Activated CD8-positive, alpha-beta T cell treated with anti-CD3 and anti-CD28 coated beads for 36 hours (primary cell): ENCODE measurements around the gene RND3. TPM values are rescaled to one million over a fixed set of nuclear protein-coding genes. Genes with fewer than 3 reads are reported as not detected.

Experiments
- ATAC-seq: fragments of 200-7000 bp; cut with Tn5 transposase; one replicate; pipeline ENCODE4 v1.10.0; 2021; ENCODE audit warnings: mild to moderate bottlenecking, moderate library complexity
- CTCF ChIA-PET: fragments of 350-600 bp; sonication (Branson Sonifier 250); formaldehyde crosslinking; loops from one replicate; lab custom pipeline; 2021; ENCODE audit warnings: antibody characterized with exemption; lab: Charles Lee
- POLR2A ChIA-PET: fragments of 350-600 bp; sonication (Branson Sonifier 250); formaldehyde crosslinking; loops from one replicate; lab custom pipeline; 2021; ENCODE audit warnings: antibody characterized with exemption; lab: Charles Lee
- DNase-seq: peaks from one replicate; pipeline ENCODE4 v3.0.0-alpha.2; 2020
- H3K27ac Mint-ChIP-seq: one replicate; pipeline ENCODE4 v1.8.0; 2021; ENCODE audit warnings: mild to moderate bottlenecking, mixed read lengths
- H3K27me3 Mint-ChIP-seq: one replicate; pipeline ENCODE4 v1.8.0; 2021; ENCODE audit warnings: mixed read lengths
- H3K36me3 Mint-ChIP-seq: one replicate; pipeline ENCODE4 v1.8.0; 2021; ENCODE audit warnings: low read depth, mixed read lengths
- H3K4me1 Mint-ChIP-seq: one replicate; pipeline ENCODE4 v1.8.0; 2021; ENCODE audit warnings: low read depth, mixed read lengths
- H3K4me3 Mint-ChIP-seq: one replicate; pipeline ENCODE4 v1.8.0; 2021; ENCODE audit warnings: mild to moderate bottlenecking, moderate library complexity, mixed read lengths
- H3K9me3 Mint-ChIP-seq: one replicate; pipeline ENCODE4 v1.8.0; 2021; ENCODE audit warnings: mixed read lengths
- intact Hi-C: fragments of 100-400 bp; cut with micrococcal nuclease; formaldehyde crosslinking; loops from one replicate; pipeline ENCODE4 v1.10.0; 2022
- total RNA-seq, 2 experiments: library from RNA; stranded (reverse); gene quantifications; one replicate each; pipeline ENCODE4 v1.2.3, GENCODE V29; 2021
- TF ChIP-seq, protein P1 (sequence below): fragments of 200-600 bp; IDR thresholded peaks from one replicate; pipeline ENCODE4 v1.8.0; 2022; ENCODE audit warnings: antibody characterized with exemption, mild to moderate bottlenecking

RND3 gene
- total RNA-seq, 2 experiments from 2014 or later = not detected

DNA sequence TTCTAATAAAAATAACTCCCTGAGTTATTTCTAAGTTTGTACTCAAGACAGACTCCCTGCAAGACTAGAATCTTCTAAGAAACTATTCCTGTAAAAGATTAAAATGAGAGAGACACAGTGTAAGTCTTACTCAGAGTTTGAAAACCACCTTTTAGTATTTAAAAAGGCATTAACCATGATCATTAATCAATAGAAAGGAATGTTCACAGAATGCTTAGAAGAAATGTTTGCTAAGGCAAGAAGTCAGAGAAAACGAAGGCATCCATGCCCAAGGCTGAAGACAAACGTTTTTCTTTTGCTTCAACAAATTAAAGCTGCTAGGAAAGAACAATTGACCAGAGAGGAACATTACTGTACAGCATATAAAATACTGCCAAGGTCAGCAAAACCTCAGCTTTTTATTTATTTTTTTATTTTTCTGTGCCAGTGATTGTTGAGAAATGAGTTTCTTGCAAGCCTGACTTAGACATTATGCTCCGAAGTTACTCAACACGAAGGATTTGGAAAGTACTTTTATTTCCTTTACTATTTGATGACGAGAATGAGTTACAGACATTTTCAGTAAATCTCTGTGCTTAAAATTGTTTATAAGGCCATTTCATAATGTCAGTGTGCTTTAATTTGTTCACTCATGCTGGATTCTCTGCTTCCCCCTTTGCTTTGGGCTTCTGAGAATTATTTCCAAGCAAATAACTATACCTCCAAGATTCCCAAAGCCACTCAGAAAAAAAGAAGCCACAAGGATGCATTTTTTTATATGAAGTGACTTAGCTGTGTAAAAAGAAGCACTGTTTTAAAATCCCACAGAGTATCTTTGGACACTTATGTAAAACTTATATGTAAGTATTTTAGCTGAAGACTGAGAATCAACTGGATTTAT is 20.5 kb downstream of the RND3 start:
- ATAC-seq (no peak), DNase-seq (no peak)
- POLR2A ChIA-PET = no interaction called here
- TF ChIP-seq, protein P1, sequence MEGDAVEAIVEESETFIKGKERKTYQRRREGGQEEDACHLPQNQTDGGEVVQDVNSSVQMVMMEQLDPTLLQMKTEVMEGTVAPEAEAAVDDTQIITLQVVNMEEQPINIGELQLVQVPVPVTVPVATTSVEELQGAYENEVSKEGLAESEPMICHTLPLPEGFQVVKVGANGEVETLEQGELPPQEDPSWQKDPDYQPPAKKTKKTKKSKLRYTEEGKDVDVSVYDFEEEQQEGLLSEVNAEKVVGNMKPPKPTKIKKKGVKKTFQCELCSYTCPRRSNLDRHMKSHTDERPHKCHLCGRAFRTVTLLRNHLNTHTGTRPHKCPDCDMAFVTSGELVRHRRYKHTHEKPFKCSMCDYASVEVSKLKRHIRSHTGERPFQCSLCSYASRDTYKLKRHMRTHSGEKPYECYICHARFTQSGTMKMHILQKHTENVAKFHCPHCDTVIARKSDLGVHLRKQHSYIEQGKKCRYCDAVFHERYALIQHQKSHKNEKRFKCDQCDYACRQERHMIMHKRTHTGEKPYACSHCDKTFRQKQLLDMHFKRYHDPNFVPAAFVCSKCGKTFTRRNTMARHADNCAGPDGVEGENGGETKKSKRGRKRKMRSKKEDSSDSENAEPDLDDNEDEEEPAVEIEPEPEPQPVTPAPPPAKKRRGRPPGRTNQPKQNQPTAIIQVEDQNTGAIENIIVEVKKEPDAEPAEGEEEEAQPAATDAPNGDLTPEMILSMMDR = no peak
- Mint-ChIP-seq H3K36me3 (no peaks in the 10 kb centered on the region), H3K4me3 (no peak overlapping the region), H3K9me3 (no peaks in the 10 kb centered on the region), H3K4me1 (no peaks in the 10 kb centered on the region), H3K27me3 (peaks cover 1% of the 10 kb centered on the region), H3K27ac (no peak overlapping the region)
- intact Hi-C loops = no loop called here
- CTCF ChIA-PET = interaction anchor here (0.6 kb wide), 1 partner anchor 51 kb away, joined by 3 read pairs; no protein-coding TSS in a partner anchor

DNA sequence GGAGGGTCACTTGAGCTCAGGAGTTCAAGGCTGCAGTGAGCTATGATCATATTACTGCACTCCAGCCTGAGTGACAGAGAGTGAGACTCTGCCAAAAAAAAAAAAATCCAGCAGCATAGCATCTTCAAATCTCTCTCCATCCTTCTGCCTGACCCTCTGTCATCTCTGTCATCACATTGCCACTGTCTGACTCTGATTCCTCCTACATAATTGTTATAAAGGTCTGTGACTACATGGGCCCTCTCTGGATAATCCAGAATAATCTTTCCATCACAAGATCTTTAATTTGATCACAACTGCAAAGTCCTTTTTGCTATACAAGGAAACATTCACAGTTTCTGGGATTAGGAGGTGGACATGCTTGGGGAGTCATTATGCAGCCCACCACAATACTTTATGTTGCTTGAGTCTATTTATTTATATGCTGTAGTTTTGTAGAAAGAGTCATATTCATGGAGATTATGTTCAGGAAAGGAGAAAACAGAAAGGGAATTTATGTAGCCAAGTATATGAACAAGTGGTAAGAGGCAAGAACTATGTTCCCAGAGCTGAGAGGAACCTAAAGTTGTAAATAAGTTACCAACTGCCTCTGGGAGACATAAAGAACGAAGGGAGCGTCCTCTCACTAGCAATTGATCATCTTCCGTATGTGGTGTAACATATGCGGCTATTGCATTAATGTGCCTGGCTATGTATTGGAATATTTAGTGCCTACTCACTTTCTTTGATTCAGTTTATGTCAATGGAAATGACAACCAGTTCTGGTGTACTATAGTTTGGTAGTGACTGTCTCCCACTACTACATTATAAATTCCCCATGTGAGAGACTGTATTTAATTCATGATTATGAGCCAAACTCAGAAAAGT is 21.5 kb downstream of the RND3 start:
- no peak for ATAC-seq
- POLR2A ChIA-PET = no interaction called here
- H3K27ac Mint-ChIP-seq = no peak overlapping the region

DNA sequence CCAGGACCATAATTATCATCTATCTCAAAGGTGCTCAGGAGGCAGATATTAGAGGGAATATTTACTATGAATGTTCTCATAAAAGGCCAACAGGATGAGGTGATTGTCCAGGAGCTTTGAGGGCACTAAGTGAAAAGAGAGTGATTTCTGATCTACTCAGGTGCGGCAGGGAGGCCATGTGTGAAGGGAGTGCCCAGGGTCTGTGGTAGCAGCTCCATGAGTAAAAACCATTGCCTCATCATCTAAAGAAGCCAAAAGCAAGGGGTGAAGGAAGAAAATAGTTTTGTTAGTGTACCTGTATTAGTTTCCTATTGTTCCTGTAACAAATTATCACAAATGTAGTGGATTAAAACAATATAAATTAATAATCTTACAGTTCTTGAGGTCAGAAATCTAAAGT is 22.5 kb downstream of the RND3 start:
- Mint-ChIP-seq H3K27ac (no peak overlapping the region), H3K27me3 (peaks cover 1% of the 10 kb centered on the region), H3K4me1 (no peaks in the 10 kb centered on the region), H3K4me3 (no peak overlapping the region), H3K36me3 (no peaks in the 10 kb centered on the region), H3K9me3 (no peaks in the 10 kb centered on the region)
- ChIA-PET CTCF (no interaction called here), POLR2A (no interaction called here)
- TF ChIP-seq, protein P1 = no peak
- ATAC-seq (no peak), DNase-seq (no peak)
- intact Hi-C loops = no loop called here

More for the DNA sequence above, 21.5 kb downstream of the RND3 start:
- intact Hi-C loops = no loop called here
- H3K4me1 Mint-ChIP-seq = no peaks in the 10 kb centered on the region
- H3K4me3 Mint-ChIP-seq = no peak overlapping the region
- DNase-seq = no peak
- TF ChIP-seq, protein P1 = no peak
- H3K27me3 Mint-ChIP-seq = peaks cover 1% of the 10 kb centered on the region
- H3K9me3 Mint-ChIP-seq = no peaks in the 10 kb centered on the region
- H3K36me3 Mint-ChIP-seq = no peaks in the 10 kb centered on the region
- CTCF ChIA-PET = no interaction called here

DNA sequence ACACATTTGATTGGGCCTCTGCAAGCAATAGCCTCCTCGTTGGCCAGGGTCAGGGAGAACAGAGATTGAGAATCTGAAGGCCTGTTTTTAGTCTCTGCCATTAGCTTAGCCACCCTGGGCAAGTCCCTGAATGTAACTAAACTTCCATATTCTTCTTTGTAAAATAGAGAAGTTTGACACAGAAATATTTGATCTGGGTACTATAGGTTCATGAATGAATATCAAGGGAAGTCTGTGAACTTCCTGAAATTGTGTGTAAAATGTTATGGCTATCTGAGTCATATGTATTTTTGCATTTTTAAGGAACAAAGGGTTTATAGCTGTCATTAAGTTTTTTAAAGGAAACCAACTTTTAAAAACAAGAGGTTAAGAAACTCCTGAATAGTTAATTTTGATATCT is 23.2 kb downstream of the RND3 start:
- Mint-ChIP-seq H3K4me3 (no peak overlapping the region), H3K27me3 (peaks cover 1% of the 10 kb centered on the region), H3K4me1 (no peaks in the 10 kb centered on the region), H3K9me3 (no peaks in the 10 kb centered on the region), H3K27ac (no peak overlapping the region), H3K36me3 (no peaks in the 10 kb centered on the region)
- DNase-seq (no peak), ATAC-seq (no peak)
- intact Hi-C loops = no loop called here
- TF ChIP-seq, protein P1 = no peak
- POLR2A ChIA-PET = no interaction called here
- CTCF ChIA-PET = no interaction called here
